Fibroblast of skin of abdomen (primary cell): ENCODE measurements around the gene ZNF552.
"Not testable (repeated sequence)": the region's sequence is repeated elsewhere in the genome, so short reads cannot be mapped to it uniquely, and the experiment has no call there.

Experiments
- DNase-seq: peaks from one replicate; pipeline ENCODE4 v3.0.0-alpha.2; 2013

The ZNF552 gene

GRCh38 chr19:57818378-57818777, 3.7 kb upstream of the ZNF552 start:
- DNase-seq = no peak

DNA sequence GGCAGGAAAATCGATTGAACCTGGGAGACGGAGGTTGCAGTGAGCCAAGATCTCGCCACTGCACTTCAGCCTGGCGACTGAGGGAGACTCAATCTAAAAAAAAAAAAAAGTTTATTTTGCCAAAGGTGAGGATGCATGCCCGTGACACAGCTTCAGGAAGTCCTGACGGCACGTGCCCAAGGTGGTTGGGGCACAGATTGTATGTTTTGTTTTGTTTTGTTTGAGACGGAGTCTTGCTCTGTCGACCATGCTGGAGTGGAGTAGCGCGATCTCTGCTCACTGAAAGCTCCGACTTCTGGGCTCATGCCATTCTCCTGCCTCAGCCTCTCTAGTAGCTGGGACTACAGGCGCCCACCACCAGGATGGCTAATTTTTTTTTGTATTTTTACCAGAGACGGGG, 3.3 kb upstream of the ZNF552 start:
- no peak for DNase-seq

DNA sequence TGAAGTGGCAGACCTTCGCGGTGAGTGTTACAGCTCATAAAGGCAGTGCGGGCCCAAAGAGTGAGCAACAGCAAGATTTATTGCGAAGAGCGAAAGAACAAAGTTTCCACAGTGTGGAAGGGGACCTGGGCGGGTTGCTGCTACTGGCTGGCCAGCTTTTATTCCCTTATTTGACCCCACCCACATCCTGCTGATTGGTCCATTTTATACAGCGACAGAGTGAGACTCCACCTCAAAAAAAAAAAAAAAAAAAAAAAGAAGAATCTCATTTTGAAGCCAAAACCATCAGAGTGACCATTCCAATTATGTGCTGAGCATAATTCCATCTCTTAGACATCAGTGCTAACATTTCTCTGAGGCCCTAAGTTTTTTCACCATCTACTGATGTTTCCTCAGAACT, 1.9 kb upstream of the ZNF552 start:
- DNase-seq = no peak

DNA sequence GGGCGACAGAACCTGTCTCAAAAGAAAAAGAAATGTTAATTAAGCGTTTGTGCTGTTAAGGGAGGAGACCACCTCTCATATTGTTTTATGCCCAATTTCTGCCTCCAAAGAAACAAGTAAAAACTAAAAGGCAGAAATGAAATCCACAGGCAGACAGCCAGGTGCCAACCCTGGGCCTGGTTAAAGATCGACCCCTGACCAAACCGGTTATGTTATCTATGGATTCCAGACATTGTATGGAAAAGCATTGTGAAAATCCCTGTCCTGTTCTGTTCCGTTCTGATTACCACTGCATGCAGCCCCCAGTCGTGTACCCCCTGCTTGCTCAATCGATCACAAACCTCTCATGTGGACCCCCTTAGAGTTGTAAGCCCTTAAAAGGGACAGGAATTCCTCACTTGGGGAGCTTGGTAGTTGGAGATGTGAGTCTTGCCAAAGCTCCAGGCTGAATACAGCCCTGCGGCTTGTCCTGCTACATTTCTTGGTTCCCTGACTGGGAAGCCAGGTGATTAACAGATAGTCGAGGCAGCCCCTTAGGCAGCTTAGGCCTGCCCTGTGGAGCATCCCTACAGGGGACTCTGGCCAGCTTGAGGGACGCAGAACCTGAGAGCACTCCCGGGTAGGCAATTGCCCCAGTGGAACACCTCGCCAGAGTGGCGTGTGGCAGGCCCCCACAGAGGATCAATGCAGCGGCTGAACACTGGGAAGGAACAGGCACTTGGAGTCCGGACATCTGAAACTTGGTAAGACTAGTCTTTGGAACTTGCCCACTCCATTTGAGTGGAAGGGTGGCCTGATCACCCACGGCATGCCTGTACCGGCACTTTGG, 748 bp upstream of the ZNF552 start:
- no peak for DNase-seq

GRCh38 chr19:57813919-57814504, 701 bp downstream of the ZNF552 start:
- DNase-seq = no peak

GRCh38 chr19:57812975-57813820, 1.5 kb downstream of the ZNF552 start:
- DNase-seq = not testable (repeated sequence)

DNA sequence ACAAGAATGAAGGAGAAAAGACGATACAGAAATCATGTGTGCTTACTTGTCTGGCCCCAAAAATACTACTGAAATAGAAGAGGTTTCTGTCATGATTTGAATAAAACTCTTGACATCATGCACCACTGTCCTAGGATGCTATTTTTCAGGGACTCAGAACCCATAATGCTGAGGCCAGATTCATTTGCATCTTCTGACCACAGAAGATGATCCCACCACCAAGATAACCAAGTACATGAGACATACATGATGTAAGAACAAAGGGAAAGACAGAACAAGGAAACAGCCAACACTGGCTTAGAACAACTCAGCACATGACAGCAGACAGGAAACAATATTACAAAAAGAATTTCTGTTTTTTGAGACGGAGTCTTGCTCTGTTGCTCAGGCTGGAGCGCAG, 2.5 kb downstream of the ZNF552 start:
- no peak for DNase-seq

DNA sequence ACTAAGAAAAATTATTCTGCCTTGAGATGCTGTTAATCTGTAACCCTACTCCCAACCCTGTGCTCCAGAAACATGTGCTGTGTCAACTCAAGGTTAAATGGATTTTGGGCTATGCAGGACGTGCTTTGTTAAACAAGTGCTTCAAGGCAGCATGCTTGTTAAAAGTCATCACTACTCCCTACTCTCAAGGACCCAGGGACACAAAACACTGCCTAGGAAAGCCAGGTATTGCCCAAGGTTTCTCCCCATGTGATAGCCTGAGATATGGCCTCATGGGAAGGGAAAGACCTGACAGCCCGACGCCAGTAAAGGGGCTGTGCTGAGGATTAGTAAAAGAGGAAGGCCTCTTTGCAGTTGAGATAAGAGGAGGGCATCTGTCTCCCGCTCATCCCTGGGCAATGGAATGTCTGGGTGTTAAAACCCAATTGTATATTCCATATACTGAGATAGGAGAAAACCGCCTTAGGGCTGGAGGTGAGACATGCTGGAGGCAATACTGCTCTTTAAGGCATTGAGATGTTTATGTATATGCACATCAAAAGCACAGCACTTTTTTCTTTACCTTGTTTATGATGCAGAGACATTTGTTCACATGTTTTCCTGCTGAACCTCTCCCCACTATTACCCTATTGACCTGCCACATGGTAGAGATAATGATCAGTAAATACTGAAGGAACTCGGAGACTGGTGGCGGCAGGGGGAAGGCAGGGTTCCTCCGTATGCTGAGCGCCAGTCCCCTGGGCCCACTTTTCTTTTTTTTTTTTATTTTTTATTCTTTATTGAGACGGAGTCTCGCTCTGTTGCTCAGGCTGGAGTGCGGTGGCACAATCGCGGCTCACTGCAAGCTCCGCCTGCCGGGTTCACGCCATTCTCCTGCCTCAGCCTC, 4.1 kb downstream of the ZNF552 start:
- DNase-seq = not testable (repeated sequence)

DNA sequence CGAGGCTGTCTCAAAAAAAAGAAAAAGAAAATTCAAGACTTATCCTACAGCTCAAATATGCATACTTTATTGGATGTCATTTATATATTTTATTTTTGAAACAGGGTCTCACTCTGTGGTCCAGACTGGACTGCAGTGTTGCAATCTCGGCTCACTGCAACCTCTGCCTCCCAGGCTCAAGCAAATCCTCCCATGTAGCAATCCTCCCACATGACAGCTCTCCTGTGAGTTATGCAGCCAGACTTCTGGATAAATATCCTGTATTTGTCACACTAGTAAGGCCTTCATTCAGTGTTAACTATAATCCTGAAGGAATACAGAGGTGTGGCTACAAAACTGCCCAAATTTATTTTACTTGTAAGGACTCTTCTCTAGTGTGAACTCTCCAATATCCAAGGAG, 7.2 kb downstream of the ZNF552 start:
- no peak for DNase-seq

DNA sequence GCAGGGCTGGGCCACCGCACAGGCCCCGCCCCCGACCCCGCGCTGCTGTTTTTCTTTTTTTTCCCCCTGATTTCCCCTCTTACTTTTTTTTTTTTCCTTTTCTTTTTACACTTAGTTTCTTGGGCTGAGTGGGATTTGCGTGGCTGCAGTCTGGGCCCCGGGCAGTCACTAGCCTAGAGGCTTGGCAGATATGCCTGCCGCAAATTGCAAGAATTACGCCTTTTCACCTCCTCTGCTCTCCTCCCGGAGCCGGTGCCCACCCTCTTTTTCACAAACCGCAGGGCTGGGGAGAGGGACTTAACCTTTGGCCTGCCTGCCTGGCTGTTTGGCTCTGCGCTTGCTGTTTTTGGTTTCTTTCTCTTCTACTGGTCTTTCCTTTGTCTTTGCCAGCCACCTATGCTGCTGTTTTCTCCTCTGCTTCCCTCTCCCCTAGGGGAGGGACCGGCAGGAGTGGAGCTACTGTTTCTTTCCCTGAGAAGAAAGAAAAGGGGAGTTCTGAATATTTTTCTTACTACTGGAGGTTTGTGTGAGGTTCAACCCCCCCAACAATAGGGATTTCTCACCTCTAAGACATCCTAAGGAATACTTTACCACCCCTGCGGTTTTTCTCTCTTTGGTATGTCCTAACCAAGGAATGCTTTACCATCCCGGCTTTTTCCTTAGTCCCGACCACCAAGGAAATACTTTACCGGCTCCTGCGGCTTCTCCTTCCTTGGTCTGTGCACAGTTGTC, 11.0 kb downstream of the ZNF552 start:
- peak; percentile 98 for DNase-seq

DNA sequence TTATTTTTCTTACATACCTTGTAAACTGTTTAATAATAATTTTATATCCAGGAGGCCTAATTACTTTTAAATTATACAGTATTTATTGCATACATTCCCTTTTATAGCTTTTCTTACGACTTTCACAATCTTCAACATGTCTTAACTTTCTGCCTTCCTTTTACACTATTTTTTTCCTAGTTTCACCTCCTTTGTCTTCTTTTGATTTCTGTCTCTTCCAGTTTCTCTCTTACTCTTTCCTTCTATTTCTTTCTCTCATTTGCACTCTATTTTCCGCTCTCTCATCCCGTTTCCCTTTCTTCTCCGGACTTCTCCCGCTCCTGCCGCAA, 11.5 kb downstream of the ZNF552 start:
- no peak for DNase-seq

DNA sequence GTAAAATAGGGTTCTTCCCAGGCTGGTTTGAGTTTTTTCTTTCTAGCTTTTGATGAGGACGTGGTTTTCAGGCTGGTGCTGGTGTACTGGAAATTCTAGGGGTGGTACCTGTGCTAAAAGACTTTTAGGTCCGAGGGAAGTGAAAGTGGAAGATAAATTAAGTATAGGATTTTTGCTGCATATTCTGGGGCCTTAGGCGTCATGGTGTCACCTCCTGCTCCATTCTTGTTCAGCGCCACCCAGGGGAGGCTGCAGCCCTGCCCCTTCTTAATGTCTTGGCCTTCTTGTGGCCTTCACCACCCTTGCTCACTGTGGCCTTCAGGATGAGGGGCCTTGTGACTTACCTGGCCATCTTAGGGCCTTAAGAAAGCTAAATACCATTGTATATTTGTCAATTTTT, 12.4 kb downstream of the ZNF552 start:
- DNase-seq = no peak

DNA sequence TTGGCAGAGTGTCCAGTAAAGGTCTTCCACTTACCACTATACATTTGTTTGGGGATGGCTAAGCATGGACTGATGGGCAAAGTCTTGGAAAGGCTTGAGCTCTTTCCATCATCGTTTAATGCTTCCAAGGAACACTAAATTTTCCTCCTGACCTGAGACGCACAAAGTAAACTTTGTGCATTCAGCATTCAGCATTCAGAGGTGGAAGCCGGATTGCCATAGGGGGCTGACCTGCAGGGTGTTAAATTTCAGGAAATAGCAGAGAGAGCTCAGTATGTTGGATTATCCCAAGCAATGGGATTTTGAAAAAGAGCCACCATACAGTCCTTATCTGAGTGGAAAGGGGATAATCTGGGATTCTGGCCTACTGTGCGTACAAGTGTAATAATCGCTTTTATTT, 14.0 kb downstream of the ZNF552 start:
- DNase-seq = no peak

- DNase-seq = not testable (repeated sequence)
Observed at GRCh38 chr19:57796580-57796979, 18.1 kb downstream of the ZNF552 start.

GRCh38 chr19:57789288-57789687, 25.4 kb downstream of the ZNF552 start:
- no peak for DNase-seq

- DNase-seq = no peak
Observed at GRCh38 chr19:57788114-57788692, 26.5 kb downstream of the ZNF552 start.

DNA sequence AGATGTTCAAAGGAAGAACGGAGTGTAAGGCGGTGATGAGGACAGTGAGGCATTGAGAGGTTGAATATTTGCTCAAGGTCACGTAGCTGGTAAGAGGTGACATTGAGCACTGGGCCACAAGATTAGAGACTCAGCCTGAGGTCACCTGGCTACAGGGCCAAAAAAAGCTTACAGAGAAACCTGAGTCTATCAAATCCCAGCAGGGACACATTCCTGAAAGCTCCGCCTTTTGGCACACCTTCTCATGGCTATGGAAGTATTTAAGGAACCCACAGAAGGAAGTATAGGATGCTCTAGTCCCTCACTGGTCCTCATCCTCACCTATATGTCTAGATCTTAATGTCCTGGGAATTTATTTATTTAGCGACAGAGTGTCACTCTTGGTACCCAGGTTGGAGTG, 27.8 kb downstream of the ZNF552 start:
- DNase-seq = no peak

DNA sequence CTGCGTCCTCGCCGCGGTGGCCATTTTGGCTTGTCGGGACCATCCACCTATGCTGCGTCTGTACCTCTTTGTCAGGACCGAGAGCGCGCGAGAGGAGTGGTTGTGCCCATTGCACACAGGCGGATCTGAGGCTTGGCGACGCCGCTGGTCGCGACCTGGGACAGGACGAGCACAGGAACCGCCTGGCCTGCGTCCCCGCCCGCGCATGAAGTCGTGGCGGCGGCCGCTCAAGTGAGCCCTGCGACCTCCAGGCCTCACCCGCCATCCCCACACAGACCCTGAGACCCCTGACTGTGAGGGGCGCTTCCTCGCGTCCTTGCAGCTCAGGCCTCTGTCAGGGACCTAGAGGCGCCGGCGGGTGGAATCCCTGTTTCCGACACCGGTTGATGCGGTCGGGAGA, 28.4 kb downstream of the ZNF552 start:
- no peak for DNase-seq

- DNase-seq = no peak
Observed at GRCh38 chr19:57779220-57779845, 35.4 kb downstream of the ZNF552 start.

DNA sequence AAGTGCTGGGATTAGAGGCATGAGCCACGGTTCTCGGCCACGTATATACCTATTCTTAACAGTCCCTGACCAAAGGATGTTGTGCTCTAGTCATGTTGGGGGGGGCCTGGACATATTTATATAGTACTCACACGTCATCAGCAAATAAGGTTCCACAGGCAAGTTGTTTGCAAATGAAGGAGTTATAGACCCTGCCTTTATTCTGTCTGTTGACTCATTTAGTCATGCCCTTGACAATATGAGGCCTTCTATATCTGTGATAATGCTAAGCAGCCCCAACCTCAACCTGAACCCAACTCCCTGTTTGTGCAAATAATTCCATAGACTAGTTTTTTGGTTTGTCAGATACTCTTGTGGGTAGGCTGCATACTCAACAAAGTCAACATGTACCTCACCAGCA, 36.4 kb downstream of the ZNF552 start:
- no peak for DNase-seq

DNA sequence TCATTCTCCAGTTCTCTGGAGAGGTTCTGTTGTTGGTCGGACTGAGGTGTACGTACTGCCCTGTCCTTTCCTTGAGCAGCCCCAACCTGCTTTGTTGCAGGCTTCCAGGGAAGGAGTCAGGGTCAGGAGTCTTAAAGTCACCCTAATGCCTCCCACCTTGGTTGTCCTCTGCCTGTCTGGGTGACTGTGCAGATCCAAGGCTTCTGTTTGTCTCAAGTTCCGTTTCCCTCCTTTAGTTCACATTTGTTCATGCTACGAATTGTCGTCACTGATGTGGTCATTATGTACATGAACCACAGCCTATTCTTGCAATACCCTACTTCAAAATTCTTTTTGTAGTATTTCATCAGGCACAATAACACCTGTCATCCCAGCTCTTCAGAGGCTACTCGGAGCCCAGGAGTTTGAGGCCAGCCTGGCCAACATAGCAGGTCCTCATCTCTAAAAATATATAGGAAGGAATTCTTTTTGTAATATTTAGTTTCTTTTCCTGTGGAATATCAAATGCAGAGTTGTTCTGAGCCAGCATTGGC, 37.9 kb downstream of the ZNF552 start:
- no peak for DNase-seq
